ENCODE data around the gene COL11A1.
"Not testable (repeated sequence)": the region's sequence is repeated elsewhere in the genome, so short reads cannot be mapped to it uniquely, and the experiment has no call there.

Gene COL11A1

DNA sequence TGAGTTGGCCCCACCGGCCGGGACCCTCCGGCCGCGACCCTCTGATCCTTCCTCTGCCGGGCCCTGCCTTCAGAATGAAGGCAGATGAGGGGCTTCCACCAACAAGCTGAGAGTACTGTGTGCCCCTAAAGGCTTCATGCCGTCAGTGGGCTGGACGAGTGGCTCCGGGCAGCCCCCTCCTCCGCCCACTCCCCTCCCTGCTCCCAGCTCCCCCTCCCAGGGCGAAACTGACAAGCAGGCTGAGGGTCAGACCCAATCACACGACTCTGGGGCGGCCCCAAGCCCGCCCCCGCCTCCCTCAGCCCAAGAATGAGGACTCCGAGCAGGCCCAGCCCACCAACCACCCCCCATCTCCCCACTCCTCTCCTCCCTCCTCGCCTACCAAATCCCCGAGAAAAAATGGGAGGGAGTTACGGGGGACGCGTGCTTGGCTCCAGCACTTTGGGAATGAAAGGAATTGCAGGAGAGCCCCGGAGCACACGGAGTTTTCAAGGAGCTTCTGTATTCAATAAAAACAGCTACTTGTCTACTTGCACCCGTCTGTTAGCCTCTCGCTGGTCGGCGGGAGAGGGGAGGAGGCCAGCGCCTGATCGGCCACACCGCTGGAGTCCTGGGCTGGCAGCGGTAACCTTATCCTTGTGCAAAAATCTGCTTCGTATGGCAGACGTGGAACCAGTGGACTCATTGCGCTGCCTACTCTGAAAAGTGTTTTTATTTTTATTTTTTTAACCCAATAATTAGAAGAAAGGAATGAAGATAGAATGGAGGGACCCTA, at the start of gene COL11A1:
Gene COL11A1, minus strand, starts transcription at position 147 of the 775 bp plus-strand sequence. CDS start 344 bp downstream, outside the sequence.
- DNase-seq = peak; percentile 96

DNA sequence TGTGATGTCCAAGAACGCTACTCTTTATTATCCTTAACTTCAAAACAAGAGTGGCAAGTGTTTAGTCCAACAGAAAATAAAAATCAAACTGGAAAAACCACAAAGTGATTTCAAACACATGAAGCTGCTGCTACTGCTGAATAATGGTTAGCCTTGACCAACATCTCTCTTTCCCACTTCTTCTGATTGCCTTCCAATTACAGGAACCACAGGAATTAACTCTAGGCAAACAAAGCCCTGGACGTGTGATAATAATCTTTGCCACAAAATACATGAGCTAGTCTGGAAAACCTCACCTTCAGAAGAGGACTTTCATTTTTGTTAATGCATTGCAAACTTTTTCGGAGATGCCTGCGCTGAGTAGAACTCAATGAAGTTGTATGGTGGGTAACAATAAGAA, 48.6 kb upstream of the COL11A1 start:
- no peak for DNase-seq

DNA sequence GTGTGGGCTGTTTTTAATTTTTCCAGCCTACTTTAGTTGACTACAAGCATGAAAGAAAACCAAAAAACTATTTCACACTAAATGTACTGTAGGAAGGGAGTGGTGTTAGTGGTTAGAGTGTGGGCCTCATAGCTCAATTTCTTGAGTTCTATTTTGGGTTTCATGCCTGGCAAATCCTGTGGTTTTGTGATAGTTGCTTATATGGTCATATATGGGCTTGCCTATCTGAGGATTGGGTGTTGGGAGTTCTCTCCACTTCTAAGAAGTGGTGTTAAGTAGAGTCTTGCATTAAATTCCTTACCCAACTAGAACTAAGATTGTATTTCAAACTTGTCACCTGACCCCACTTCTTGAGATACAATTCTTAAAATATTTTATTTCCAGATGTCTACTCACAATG, 37.8 kb upstream of the COL11A1 start:
- no peak for DNase-seq

DNA sequence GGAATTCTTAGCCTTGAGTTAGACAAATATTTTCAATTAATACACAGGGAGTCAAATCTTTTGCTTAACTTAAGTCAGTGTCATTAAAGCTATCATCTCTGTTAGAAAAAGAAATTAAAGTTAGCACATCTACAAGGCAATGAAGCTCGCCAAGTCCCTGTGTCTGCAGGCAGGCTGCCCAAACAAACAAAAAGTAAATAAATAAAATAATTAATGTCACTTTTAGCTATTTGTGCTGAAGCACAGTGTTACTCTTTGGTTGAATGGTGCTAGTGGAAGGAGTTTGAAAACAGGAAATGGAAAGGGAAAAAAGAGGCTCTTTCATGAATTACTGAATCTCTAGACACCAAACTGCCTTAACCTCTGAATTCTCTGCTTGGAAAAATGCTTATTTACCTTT, 37.1 kb upstream of the COL11A1 start:
- DNase-seq = no peak

DNA sequence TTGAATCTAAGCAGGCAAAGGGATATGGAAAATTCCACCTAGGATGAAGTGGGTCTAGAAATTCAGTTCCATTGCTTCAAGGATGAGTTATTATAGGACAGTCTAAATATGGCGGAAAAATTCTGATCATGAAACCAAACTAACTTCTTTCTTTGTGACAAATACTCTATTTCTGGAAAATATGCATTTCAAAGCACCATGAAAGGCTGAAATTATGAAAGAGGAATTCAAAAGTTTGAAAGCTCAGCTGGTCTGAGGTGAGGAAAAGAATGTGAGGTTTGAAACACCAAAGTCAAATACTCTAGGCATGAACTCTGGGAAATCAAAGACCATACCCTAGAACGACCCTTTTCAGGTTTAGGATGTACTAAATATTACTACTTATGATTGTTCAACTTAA, 36.4 kb upstream of the COL11A1 start:
- DNase-seq = no peak

DNA sequence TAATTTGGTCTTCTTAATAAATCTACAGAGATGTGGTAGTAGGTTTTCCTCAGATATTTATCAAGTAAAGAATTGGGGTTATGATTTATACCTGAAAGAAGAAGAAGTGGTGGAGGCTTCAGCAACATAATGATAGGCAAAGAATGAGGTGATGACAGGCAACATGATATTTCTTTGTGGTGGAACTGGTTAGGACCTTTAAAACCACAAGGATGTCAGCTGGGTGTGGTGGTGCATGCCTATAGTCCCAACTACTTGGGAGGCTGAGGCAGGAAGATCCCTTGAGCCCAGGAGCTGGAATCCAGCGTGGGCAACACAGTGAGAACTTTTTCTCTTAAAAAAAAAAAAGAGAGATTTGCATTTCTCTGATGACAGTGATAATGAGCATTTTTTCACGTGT, 34.1 kb upstream of the COL11A1 start:
- DNase-seq = no peak

DNA sequence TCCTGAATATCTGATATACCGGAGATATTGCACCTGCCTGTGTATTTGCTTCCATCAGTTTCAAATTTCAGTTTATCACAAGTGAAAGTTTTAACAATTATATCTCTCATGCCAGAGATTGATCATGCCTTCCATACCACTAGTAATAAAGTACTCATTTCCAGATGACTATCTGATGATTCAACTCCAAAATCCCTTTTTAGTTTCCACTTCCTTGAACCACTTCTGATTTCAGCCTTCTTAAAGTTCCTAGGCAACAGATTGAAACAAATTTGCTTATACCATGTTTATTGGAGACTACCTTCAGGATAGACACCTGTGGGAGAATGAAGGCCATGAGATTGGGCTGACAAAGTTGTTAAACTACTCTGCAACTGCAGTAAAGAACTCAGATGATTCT, 21.5 kb upstream of the COL11A1 start:
- no peak for DNase-seq

DNA sequence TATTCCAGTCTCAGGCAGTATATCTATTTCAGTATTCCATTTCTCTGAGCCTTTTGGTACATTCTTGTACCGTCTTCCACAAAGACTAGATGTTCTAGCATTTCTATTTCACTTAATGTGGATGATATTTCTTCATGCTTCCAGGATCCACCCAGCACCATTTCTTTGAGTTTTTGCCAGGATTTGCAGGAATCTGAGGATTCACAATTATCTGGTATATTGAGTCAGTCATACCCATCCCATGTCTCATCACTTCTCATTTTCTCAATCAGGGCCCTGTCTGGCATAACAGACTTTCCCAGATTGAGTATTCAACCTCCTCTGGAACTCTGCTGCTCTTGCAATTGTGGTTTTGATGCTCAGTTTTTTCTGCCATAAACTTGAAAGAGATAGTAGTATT, 20.9 kb upstream of the COL11A1 start:
- no peak for DNase-seq

DNA sequence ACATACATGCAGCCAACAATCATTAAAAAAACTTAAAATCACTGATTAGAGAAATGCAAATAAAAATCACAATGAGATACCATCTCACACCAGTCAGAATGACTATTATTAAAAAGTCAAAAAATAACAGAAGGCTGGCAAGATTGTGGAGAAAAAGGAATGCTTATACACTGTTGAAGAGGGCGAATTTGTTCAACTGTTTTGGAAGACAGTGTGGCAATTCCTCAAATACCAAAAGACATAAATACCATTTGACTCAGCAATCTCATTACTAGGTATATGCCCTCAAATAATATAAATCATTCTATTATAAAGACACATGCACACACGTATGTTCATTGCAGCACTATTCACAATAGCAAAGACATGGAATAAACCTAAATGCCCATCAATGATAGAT, 19.9 kb upstream of the COL11A1 start:
- DNase-seq = not testable (repeated sequence)

DNA sequence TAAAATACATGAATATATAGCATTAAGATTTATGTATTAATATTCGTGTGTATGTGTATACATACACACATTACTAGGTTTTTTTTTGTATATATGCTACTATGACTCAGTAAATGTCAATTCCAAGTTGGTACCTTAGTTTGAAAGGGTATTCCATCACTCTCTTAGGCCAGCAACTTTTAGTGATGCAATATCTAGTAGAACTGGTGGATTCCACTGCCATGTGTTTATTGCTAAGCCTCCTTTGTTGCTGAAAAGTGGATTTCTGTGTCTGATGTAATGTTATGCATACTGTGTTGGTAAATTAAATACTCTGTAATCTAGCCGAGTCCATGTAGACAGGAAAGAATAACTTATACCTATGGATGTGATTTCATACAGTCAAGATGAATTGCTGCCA, 16.9 kb upstream of the COL11A1 start:
- DNase-seq = no peak

DNA sequence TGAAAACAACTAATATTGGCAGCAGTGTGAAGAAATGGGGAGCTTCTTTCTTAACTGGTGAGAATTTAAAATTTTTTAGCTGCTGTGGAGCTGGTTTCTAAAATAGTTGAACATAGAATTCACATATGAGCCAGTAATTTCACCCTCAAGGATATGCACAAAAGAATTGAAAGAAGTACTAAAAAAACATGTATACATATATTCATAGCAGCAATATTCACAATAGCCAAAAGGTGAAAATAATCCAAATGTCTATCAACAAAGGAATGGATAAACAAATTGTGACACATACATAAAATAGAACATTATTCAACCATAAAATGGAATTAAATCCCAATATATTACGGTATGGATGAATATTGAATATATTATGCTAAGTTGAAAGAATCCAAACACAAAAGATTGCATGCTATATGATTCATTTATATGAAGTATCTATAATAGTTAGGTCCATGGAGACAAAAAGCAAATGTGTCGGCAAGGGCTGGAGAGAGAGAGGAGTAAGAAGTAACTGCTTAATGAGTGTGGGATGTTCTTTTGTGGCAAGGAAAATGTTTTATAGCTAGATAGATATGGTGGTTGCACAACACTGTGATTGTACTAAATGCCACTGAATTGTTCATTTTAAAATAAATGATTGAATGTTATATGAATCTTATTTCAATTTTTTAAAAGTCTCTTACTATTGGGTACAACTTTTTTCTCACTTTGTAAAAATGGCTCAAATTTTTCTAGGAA, 14.8 kb upstream of the COL11A1 start:
- no peak for DNase-seq

DNA sequence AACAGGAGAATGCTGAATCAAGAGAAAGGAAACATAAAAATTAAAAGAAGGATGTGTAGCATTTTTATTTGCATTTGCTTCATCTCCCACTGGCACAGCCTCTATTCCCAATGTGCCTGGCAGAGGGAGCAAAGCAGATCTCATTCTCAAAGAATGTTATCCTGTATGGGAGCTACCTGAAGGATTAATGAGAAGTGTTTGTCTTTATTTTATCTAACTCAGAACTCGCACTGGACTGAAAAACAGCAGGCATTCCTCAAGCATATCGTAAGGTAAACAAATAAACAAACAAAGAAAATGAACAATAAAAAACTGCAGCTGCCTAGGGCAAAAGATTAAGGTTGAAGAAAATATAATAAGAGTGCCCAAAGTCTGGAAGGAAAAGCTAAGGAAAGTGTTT, 12.7 kb upstream of the COL11A1 start:
- DNase-seq = no peak

DNA sequence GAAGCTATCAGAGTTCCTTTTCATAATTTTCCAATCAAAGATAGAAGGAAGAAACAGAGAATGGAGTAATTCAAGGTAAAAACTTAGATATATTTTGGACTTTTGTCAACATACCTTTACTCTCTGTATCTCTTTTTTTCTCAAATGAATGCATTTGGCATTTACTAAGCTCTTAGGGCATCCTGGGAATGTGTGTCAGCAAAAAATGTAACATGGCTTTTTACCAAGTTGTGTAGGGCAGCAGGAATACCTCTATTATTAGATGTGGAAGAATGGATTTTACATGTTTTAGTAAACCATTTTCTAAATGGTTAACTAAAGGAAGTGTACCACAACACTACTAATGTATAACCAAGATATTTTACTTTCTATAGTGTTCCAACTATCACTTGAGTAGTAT, 4.2 kb upstream of the COL11A1 start:
- DNase-seq = no peak

DNA sequence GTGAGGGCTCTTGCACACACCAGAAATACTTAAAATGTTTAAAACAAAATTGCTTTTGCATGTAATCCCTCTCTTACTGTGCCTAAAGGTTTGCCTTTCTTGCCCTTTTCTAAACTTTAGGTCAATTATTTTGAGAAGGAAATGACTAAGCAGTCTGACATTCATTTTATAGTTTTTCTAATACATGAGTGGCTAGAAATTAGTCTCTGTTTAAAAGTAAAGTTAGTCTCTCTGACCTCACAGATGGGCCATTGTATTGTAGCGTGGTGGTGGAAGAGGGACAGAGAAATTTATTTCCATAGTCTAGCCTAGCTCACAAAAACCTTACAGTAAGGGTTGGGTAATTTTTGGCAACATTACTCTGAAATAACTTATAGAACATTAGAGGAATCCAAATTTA, 3.6 kb upstream of the COL11A1 start:
- DNase-seq = no peak

DNA sequence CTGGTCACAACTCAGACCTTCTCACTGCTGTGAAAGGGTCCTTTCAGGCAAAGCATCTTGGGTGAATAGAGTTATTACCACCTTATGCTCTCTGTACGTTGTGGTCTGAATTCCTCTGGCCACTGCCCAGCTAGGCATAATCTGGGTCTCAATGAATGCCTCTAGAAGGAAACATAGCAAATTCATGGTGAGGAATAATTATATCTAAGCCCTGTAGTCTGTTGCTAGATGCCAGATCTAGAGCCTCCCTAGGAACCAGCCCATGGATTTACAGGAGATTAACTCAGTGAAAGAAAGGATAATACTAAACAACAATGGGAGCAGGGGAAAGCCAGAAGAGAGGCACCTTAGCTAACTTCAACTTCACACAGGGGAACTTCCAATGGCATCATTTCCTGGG, 2.4 kb upstream of the COL11A1 start:
- DNase-seq = no peak

DNA sequence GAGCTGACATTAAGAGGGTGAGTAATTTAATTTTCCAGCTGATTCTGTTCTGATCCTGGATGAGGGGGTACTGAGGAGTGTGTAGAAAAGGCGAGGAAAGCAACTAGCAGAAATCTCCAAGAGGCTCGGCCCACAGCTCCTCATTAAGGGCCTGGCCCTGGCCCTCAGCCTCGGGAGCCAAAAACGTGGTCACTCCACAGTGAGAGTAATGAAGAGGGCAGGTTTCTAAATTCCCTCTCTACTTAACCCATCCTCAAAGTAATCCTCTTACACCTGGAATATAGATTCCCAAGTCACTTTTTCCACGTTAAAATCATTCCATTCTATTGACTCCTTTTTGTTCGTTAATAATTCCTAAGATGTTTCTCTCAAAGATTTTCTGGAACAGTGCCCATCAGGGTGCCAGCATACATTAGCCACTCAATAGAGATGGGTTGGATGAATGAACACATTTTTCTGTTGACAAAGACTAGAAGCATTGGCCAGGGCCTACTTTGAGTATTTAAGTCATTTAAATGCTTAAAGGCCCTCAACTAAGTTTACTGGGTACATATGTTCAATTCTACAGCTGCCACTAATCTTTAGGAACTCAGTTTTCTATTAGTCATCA, 1.1 kb upstream of the COL11A1 start:
- no peak for DNase-seq

DNA sequence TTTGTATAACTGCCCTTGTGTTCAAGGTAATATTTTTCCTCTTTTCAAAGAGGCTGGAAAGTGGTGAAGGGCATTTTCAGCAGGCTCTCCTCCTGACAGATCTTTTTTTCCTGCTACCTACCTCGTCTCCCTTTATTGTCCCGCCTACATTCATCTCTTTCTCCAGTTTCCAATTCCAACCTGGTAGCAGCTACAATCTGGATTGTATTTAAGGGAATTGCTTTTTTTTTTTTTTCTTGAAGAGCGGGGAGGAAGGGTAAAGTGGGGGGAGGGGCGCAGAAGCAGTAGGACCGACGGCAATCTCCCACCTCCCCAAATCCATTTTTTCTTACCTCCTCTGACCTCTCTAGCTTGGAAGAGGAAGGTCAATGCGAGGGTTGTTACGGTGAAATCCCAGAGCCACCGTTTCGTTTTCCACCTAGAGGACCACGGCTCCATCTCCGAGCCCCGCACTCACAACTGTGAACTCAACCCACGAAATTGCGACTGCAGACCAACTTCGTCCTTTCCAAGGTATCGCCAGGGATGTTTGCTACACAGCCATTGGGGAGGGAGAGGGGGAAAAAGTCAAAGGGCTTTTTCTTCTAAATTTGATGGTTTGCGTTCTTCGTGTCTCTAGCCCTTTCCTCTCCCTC, 464 bp downstream of the COL11A1 start:
- peak; percentile 62 for DNase-seq

DNA sequence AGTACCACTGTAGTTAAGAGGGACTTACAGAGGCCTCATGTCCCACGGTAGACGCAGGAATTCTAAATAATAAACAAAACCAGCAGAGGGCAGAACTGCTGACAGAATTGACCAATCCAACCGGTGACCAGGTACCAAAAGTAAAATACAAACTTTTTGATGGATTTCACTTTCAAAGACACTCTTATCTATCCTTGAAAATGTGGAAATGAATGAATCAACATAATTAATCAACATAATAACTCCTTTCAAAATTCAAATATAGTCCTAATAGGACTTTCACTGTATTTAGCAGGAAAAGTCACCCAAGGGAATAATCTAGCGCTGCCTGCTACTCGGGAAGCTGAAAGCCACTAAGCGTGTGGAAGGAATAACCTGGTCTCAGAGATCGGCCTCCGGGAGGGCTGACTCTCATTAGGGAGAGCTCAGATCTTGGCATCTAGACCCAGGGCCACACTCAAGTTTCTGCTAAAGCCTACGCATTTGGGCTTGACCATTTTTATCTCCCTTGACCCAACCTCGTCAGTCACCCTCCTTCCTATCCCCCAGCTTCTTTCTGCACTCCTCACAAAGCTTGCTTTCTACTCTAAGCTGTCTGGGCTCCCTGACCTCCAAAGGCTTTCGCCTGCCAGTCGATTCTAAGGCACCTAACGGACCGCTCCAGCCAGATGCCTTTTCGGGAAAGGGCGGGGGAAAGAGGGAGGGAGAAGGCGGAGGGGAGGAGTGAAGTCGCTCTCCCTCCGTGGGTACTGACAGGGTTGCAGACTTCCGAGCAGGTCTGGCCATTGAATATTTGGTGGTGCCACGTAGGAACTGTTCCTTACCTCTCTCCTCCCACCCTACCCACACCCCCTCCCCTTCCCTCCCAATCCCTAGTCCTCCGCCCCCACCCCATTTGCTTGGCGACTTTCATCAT, 1.6 kb downstream of the COL11A1 start:
- DNase-seq = peak; percentile 90

DNA sequence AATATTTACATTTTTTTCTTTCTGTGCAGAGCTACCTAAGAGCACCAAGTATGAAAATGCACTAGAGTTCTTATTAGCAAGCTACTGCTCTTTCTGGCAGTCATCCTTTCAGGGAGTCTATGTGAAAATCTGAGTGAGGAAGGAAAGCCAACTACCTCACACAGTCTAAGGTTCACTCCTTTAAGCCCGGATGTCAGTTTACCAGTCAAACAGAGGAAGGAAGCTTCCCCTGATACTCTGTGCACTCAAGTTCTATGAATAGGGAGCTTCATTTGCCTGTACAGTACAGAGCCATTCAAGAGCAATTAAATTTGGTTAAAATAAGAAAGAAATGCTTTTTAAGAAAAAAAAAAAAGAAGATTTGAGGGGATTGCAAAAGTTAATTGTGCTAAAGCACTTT, 6.9 kb downstream of the COL11A1 start:
- DNase-seq = no peak

DNA sequence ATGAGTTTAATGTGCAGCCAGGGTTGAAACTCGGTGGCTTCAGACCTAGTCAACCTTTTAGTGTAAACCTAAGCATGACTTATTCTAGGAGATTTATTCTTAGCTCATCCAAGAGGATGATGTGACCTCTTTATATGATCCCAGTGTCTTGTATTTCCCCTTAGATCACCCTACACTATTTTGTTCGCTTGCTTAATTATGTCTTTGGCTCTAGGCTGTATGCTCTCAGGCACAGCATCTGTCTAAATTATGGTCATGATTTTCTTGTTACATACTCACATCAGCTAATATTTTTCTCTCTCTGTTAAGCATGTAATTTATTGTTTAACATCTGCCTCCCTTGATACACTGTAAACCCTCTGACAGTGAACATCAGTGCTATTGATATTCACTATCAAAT, 19.1 kb downstream of the COL11A1 start:
- DNase-seq = no peak

DNA sequence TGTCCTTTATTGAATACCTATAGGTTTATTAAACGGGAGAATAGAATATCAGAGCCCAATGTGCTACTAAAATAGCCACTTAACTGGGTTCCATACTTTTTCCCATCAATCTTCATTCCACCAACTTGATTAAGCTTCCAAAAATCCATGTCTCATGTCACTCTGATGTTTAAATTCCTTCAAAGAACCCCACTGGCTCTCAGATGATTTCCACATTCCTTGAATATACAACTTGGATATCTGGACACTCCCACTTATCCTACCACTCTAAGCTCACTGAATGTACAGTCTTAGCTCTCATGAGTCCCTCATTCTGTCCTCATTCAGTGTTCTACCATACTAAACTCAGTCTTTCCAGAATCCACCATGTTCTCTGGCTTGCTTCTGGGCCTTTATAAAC, 21.1 kb downstream of the COL11A1 start:
- no peak for DNase-seq

DNA sequence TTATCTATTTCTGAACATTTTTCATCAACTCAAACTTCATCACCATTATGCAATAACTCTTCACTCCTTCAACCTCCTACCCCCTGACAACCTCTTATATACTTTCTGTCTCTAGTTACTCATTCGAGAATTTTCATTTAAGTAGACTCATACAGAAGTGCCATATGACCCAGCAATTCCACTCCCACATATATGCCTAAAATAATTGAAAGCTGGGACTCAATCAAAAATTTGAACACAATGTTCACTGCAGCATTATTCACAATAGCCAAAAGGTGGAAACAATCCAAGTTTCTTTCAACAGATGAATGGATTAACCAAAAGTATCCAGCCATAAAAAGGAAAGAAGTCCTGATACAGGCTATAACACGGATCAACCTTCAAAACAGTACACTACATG, 24.1 kb downstream of the COL11A1 start:
- no peak for DNase-seq

Data from islet precursor cell (in vitro differentiated cells).